ENCODE measurements around the gene NOC2L.

Gene NOC2L

GRCh38 chr1:915295-916172, 43.5 kb downstream of the NOC2L start:
- no peak for DNase-seq (ENCODE audit: low read depth)

GRCh38 chr1:914891-915280, 44.2 kb downstream of the NOC2L start:
- no peak for DNase-seq (ENCODE audit: low read depth)

GRCh38 chr1:914131-914890, 44.7 kb downstream of the NOC2L start:
- DNase-seq (ENCODE audit: low read depth) = no peak

DNA sequence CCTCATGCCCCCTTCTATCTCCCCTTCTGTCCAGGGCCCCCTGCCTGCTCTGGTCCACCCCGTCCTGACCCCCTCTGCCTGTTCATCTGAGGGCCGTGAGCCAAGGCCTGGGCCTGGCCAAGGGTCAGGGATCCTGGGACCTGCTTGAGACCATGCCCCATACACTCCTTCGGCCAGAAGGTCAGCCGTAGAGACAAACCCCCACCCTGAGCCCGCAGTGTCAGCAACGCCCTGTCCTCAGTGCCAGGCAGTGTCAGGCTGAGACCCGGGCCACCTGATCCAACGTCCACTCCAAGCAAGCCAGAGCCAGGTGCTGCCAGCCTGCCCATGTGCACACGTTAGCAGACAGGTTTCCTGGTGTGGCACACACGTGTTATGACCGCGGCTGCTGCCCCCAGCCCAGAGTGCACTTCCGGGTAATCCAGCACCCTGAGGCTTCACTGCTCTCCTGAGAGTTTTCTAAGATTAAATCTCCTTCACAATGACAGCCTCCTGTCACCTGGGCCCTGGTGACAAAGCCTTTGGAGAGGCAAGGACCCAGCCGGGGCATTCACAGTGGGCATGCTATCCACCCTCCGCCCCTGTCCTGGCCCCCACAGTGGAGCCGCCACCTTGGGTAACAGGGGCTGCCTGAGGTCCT, 45.4 kb downstream of the NOC2L start:
- DNase-seq (ENCODE audit: low read depth) = no peak

- DNase-seq (ENCODE audit: low read depth) = no peak
These were observed 46.2 kb downstream of the NOC2L start for GRCh38 chr1:912740-913301.

- DNase-seq (ENCODE audit: low read depth) = no peak
These were observed 46.9 kb downstream of the NOC2L start for GRCh38 chr1:911875-912739.

DNA sequence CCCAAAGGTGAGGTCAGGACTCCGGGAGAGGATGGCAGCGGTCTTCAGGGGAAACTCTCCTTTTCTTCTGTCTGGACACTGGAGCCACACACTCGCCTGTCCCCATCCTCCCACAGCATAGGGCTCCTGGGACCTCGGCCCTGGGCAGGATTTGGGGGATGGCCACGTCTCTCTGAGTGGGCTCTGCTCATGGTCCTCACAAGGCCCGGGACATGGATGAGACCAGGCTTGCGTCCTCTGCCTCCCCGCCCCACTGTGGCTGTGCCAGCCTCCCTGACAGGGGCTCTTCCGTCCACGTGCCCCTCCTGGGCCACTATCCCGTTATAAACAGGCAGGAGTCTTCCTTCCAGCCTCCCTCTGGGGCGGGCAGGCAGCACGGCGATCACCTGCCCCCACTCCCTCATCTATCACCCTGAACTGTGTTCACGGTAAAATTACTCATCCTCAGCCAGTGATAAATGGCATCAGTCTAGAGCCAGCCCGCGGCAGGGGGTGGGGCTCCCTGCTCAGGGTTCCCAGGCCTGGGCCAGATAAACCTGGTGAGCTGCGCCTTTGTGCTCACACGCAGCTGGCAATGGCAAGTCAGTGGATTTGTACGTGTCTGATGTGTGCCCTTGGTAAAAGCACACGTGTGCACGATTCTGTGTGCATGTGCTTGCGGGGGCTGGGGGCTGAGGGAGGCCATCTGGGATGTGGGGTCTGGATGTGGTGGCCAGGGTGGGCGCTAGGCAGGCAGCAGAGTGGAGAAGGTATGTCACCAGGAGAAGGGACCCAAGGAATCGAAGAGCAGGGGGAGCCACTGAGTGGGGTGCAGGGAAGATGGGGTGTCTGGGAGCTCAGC, 48.0 kb downstream of the NOC2L start:
- no peak for DNase-seq (ENCODE audit: low read depth)

GRCh38 chr1:910311-910880, 48.7 kb downstream of the NOC2L start:
- no peak for DNase-seq (ENCODE audit: low read depth)

- no peak for DNase-seq (ENCODE audit: low read depth)
These were observed 49.2 kb downstream of the NOC2L start for GRCh38 chr1:909861-910310.

DNA sequence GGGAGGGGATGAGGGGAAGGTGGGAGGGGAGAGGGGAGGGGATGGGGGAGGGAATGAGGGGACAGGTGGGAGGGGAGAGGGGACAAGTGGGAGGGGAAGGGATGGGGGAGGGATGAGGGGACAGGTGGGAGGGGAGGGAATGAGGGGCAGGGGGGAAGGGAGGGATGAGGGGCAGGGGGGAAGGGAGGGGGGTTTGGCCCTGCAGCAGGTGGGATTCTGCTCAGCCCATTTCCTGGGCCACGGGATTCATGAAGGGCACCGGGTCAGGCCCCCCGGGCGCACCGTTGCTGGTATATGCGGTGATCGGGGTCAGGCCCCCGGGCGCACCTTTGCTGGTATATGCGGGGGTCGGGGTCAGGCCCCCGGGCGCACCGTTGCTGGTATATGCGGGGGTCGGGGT, 50.4 kb downstream of the NOC2L start:
- no peak for DNase-seq (ENCODE audit: low read depth)

DNA sequence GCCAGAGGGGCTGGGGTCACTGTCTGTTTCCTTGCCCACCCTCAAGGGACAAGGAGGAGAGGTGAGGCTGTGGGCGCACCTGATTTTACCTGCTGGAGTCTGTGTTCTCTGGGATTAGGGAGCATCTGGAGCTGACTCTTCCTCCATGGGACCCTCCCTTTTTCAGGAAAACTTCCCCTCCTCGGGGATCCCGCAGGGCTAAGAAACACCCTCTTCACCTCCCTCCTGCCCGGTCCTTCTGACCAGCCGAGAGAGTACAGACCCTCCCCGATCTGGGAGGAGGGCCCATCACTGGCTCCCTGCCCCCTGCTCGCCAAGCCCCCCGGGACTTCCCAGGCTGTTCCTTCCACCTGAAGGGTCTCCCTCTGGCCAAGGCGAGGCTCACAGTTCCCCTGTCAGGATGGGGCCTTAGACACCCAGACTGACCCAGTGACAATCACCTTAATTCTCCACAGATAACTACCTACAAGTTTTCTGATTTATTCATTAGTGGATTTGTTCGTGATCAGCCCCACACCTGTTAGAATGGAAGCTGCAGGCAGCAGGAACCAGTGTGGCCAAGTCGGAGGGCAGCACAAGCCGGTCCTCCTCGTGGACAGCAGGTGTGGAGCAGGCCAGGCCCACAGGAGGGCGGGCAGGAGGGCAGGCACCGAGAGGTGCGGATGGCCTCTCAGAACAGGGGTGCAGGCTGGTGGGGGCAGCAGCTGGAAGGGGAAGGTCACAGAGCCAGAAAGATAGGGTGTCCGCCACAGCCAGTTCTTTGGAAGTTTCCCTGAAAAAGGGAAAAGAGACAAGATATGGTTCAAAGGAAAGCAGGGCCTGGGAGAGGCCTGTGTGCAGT, 51.2 kb downstream of the NOC2L start:
- DNase-seq (ENCODE audit: low read depth) = no peak

DNA sequence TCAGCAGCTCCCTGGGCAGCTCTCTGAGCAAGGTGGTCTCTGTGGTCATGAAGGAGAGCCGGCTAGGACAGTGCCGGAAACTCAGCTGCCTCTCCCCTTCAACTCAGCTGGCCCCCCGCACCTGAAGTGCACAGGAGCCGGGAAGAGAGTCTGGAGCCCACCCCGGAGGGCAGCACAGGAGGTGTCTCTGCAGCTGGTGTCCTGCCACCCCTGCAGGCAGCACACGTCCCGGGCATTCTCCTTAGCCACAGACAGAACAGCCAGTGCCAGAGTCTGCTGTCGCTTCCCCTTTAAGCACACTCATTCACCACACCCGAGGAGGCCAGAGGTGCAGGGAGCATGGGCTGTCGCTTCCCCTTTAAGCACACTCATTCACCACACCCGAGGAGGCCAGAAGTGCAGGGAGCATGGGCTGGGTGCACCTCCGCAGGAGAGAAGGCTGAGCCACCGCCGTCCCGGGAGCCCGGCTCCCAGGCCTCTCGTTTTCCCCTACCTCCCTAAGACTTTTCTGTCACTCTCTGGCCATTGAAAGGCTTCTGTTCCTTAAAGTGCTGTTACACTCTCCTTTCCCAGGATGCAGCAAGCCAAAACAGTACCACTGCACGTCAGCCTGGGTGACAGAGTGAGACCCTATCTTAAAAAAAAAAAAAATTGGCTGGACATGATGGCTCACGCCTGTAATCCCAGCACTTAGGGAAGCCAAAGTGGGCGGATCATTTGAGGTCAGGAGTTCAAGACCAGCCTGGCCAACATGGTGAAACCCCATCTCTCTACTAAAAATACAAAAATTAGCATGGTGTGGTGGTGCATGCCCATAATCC, 52.2 kb downstream of the NOC2L start:
- no peak for DNase-seq (ENCODE audit: low read depth)

GRCh38 chr1:905811-906599, 53.1 kb downstream of the NOC2L start:
- DNase-seq (ENCODE audit: low read depth) = no peak

- DNase-seq (ENCODE audit: low read depth) = no peak
These were observed 53.8 kb downstream of the NOC2L start for GRCh38 chr1:905071-905749.

DNA sequence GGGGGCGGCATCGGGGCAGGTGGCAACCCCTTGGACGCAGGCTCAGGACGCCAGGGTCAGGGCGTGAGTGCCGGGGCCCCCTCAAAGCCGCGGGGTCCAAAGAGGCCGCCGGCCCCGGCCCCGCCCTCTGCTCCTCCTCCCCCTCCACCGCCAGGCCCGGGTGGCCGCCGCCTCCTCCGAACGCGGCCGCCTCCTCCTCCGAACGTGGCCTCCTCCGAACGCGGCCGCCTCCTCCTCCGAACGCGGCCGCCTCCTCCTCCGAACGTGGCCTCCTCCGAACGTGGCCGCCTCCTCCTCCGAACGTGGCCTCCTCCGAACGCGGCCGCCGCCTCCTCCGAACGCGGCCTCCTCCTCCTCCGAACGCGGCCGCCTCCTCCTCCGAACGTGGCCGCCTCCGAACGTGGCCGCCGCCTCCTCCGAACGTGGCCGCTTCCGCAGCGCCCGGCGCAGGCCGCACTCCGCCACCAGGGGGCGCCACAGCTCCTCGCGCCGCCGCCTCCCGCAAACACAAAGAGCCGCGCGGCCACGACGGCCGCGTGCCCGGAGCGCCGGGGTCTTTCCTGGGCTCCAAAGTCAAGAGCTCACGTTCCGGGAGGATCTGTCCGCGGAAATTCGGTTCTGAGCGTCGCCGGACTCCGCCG, 54.6 kb downstream of the NOC2L start:
- DNase-seq (ENCODE audit: low read depth) = peak; percentile 86

- no peak for DNase-seq (ENCODE audit: low read depth)
These were observed 55.3 kb downstream of the NOC2L start for GRCh38 chr1:903721-904271.
